Cerebellar nuclear complex (tissue), 1 donor: ENCODE measurements around the gene GPC6.
"Not testable (repeated sequence)": the region's sequence is repeated elsewhere in the genome, so short reads cannot be mapped to it uniquely, and the experiment has no call there.

ENCODE experiments used
- DNase-seq, 2 experiments: peaks; one replicate each; lab custom pipeline; 2025; lab: John Stamatoyannopoulos, UW

The GPC6 gene

GRCh38 chr13:93435651-93436050, 209.0 kb downstream of the GPC6 start:
- no peak for DNase-seq

GRCh38 chr13:93437081-93437480, 210.5 kb downstream of the GPC6 start:
- DNase-seq, result no peak

GRCh38 chr13:93446238-93446637, 219.6 kb downstream of the GPC6 start:
- DNase-seq, result no peak

- DNase-seq, result no peak
Observed at GRCh38 chr13:93450191-93450621, 223.6 kb downstream of the GPC6 start.

- DNase-seq, result no peak
Observed at GRCh38 chr13:93450761-93451160, 224.2 kb downstream of the GPC6 start.

GRCh38 chr13:93454676-93455235, 228.1 kb downstream of the GPC6 start:
- not testable (repeated sequence) for DNase-seq

- DNase-seq, result no peak
Observed at GRCh38 chr13:93455861-93456260, 229.3 kb downstream of the GPC6 start.

GRCh38 chr13:93460005-93460404, 233.4 kb downstream of the GPC6 start:
- no peak for DNase-seq

- DNase-seq, result no peak
Observed at GRCh38 chr13:93462151-93462550, 235.5 kb downstream of the GPC6 start.

- DNase-seq, result no peak
Observed at GRCh38 chr13:93466502-93467036, 240.0 kb downstream of the GPC6 start.

- DNase-seq, result no peak
Observed at GRCh38 chr13:93467175-93467574, 240.6 kb downstream of the GPC6 start.

- no peak for DNase-seq
Observed at GRCh38 chr13:93468433-93468832, 241.8 kb downstream of the GPC6 start.

GRCh38 chr13:93472296-93472695, 245.7 kb downstream of the GPC6 start:
- no peak for DNase-seq

- DNase-seq, result no peak
Observed at GRCh38 chr13:93472814-93473296, 246.2 kb downstream of the GPC6 start.

GRCh38 chr13:93473441-93474270, 247.0 kb downstream of the GPC6 start:
- DNase-seq, result no peak

GRCh38 chr13:93476175-93476574, 249.6 kb downstream of the GPC6 start:
- no peak for DNase-seq

GRCh38 chr13:93477238-93477637, 250.6 kb downstream of the GPC6 start:
- no peak for DNase-seq

GRCh38 chr13:93480553-93481106, 254.0 kb downstream of the GPC6 start:
- DNase-seq, result no peak

GRCh38 chr13:93496117-93496516, 269.5 kb downstream of the GPC6 start:
- not testable (repeated sequence) for DNase-seq

GRCh38 chr13:93496985-93497673, 270.5 kb downstream of the GPC6 start:
- DNase-seq, result no peak

- DNase-seq, result no peak
Observed at GRCh38 chr13:93499991-93500390, 273.4 kb downstream of the GPC6 start.

- no peak for DNase-seq
Observed at GRCh38 chr13:93502071-93502470, 275.5 kb downstream of the GPC6 start.
